ENCODE measurements around the gene POLA1.

Gene POLA1

DNA sequence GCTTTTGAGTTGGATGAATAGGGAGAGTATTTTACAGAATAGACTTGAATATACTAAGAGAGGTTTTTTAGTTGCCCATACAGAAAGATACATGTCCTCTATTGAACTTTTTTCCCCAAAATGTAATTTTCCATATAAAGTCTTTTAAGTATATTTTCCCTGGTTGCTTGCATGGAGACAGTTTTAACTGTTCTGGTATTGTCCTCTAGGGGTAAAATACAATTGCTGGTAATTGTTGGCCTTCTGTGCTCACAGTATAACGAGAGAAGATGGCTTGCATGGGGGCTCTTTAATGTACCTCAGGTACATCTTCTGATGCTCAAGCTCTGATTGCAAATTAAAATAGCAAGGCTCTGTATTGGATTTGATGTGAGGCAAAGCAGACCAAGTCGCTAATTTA, 186.0 kb downstream of the POLA1 start (continued):
- TF ChIP-seq, protein P1, sequence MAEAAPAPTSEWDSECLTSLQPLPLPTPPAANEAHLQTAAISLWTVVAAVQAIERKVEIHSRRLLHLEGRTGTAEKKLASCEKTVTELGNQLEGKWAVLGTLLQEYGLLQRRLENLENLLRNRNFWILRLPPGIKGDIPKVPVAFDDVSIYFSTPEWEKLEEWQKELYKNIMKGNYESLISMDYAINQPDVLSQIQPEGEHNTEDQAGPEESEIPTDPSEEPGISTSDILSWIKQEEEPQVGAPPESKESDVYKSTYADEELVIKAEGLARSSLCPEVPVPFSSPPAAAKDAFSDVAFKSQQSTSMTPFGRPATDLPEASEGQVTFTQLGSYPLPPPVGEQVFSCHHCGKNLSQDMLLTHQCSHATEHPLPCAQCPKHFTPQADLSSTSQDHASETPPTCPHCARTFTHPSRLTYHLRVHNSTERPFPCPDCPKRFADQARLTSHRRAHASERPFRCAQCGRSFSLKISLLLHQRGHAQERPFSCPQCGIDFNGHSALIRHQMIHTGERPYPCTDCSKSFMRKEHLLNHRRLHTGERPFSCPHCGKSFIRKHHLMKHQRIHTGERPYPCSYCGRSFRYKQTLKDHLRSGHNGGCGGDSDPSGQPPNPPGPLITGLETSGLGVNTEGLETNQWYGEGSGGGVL (tag by site-specific recombination; IDR thresholded peaks at IDR 0.05): no peak
- TF ChIP-seq, protein P2, sequence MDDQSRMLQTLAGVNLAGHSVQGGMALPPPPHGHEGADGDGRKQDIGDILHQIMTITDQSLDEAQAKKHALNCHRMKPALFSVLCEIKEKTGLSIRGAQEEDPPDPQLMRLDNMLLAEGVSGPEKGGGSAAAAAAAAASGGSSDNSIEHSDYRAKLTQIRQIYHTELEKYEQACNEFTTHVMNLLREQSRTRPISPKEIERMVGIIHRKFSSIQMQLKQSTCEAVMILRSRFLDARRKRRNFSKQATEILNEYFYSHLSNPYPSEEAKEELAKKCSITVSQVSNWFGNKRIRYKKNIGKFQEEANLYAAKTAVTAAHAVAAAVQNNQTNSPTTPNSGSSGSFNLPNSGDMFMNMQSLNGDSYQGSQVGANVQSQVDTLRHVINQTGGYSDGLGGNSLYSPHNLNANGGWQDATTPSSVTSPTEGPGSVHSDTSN (CRISPR knock-in tag; IDR thresholded peaks at IDR 0.05): no peak
- no peak for TF ChIP-seq ZNF184 (tag by site-specific recombination; IDR thresholded peaks at IDR 0.05)

DNA sequence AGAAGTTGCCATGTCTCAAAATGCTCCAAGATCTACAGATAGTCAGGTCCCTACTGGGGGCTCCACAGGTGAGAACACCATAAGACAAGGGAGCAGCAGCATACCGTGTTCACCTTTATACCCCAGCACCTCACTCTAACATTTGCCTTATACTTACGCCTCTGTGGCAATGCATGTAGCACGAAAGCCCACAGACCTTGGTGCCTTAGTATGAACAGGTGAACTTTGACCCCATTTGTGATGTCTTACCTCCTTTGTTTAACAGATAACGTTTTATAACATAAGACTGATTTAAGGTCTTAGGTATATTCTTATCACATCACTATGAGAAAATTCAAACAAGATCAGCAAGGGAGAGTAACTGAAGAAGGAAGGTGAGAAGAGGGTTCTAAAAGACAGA, 193.2 kb downstream of the POLA1 start:
- ChIA-PET POLR2A (no interaction called here), CTCF (interaction anchor here (1.4 kb wide), 1 partner anchor 11 kb away, joined by 3 read pairs; no protein-coding TSS in a partner anchor)
- Histone ChIP-seq H3K27ac (ENCODE audit: extremely low read depth, low read depth, low read length) (no peak overlapping the region), H3K4me1 (ENCODE audit: control insufficient read depth, insufficient read depth, low read length) (no peaks in the 10 kb centered on the region), H3K9me3 (ENCODE audit: control insufficient read depth, insufficient read depth, low read depth, low read length) (no peaks in the 10 kb centered on the region), H3K36me3 (ENCODE audit: control insufficient read depth in 2 of 2, insufficient read depth in 1 of 2, low read length in 2 of 2) (peaks cover 0 to 29% of the 10 kb centered on the region in 2 experiments), H3K4me3 (ENCODE audit: low read depth, low read length) (no peak overlapping the region)
- TF ChIP-seq, protein P3, sequence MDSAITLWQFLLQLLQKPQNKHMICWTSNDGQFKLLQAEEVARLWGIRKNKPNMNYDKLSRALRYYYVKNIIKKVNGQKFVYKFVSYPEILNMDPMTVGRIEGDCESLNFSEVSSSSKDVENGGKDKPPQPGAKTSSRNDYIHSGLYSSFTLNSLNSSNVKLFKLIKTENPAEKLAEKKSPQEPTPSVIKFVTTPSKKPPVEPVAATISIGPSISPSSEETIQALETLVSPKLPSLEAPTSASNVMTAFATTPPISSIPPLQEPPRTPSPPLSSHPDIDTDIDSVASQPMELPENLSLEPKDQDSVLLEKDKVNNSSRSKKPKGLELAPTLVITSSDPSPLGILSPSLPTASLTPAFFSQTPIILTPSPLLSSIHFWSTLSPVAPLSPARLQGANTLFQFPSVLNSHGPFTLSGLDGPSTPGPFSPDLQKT (IDR thresholded peaks at IDR 0.05; ENCODE audit: borderline replicate concordance, low read depth, low read length): no peak
- no peak for TF ChIP-seq KLF9 (tag by site-specific recombination; IDR thresholded peaks at IDR 0.05; ENCODE audit: low read depth)
- no peak for TF ChIP-seq ZNF324 (tag by site-specific recombination; IDR thresholded peaks at IDR 0.05)
- TF ChIP-seq, protein P4, sequence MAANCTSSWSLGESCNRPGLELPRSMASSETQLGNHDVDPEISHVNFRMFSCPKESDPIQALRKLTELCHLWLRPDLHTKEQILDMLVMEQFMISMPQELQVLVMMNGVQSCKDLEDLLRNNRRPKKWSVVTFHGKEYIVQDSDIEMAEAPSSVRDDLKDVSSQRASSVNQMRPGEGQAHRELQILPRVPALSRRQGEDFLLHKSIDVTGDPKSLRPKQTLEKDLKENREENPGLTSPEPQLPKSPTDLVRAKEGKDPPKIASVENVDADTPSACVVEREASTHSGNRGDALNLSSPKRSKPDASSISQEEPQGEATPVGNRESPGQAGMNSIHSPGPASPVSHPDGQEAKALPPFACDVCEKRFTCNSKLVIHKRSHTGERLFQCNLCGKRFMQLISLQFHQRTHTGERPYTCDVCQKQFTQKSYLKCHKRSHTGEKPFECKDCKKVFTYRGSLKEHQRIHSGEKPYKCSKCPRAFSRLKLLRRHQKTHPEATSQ (tag by site-specific recombination; IDR thresholded peaks at IDR 0.05): no peak

DNA sequence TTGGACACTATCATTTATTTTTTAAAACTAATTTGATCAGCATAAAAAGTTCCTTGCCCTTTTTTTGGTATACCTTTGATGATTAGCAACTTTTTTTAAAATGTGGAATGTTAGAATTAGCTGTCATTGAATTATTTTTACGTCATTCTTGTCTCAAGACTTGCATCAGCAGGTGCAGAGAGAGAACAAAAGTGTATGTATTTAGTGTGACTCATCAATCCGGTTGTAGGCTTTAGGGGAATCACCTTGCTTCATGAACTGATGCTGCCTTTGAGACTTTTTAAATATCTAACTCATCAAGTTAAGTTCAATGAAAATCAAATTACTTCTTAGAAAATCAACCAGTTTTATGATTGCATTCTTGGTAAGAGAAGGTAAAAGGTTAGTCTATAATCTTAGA, 197.0 kb downstream of the POLA1 start:
- CTCF ChIA-PET: no interaction called here
- H3K36me3 ChIP-seq (ENCODE audit: control insufficient read depth in 2 of 2, insufficient read depth in 1 of 2, low read length in 2 of 2): peaks cover 4 to 38% of the 10 kb centered on the region in 2 experiments
- TF ChIP-seq ZNF514 (tag by site-specific recombination; IDR thresholded peaks at IDR 0.05) (no peak), ZFP37 (tag by site-specific recombination; IDR thresholded peaks at IDR 0.05) (no peak), WT1 (tag by site-specific recombination; IDR thresholded peaks at IDR 0.05) (no peak)
- H3K4me1 ChIP-seq (ENCODE audit: control insufficient read depth, insufficient read depth, low read length): no peaks in the 10 kb centered on the region
- H3K4me3 ChIP-seq (ENCODE audit: low read depth, low read length): no peak overlapping the region
- H3K9me3 ChIP-seq (ENCODE audit: control insufficient read depth, insufficient read depth, low read depth, low read length): no peaks in the 10 kb centered on the region; the same call in 1 of the 2 replicates
- no peak overlapping the region for H3K27ac ChIP-seq (ENCODE audit: extremely low read depth, low read depth, low read length)
- POLR2A ChIA-PET: no interaction called here

DNA sequence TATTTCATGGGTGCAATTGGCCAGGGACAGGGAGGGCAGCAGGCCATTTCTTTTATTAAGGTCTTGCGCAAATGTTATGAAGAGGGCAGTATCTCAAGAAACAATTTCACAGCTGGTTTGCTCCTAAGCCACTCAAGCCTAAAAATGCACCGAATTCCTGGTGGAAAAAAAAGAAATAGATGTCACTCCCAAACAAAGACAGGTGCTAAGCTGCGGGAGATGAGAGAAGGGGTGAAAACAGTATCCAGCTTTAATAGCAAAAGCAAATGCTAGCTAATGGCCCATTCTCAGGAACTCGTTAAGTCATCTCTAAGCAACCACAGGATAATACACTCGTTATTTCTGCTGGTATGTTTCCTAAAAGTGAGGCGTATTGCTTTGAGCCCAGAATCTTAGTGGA, 205.7 kb downstream of the POLA1 start:
- H3K27ac ChIP-seq (ENCODE audit: extremely low read depth, low read depth, low read length): no peak overlapping the region
- CTCF ChIA-PET: interaction anchor here (0.7 kb wide), 1 partner anchor 122 kb away, joined by 4 read pairs; no protein-coding TSS in a partner anchor
- TF ChIP-seq KLF10 (tag by site-specific recombination; IDR thresholded peaks at IDR 0.05) (no peak), RBAK (tag by site-specific recombination; IDR thresholded peaks at IDR 0.05) (no peak), YY1 (tag by site-specific recombination; IDR thresholded peaks at IDR 0.05) (no peak), ZNF548 (tag by site-specific recombination; IDR thresholded peaks at IDR 0.05) (no peak), ZNF677 (tag by site-specific recombination; IDR thresholded peaks at IDR 0.05) (no peak), ZNF777 (tag by site-specific recombination; IDR thresholded peaks at IDR 0.05; ENCODE audit: borderline replicate concordance) (no peak), ZNF174 (tag by site-specific recombination; IDR thresholded peaks at IDR 0.05) (no peak), BCL11B (tag by site-specific recombination; IDR thresholded peaks at IDR 0.05; ENCODE audit: low read depth) (no peak)
- H3K36me3 ChIP-seq (ENCODE audit: control insufficient read depth in 2 of 2, insufficient read depth in 1 of 2, low read length in 2 of 2): peaks cover 4 to 22% of the 10 kb centered on the region in 2 experiments
- no peaks in the 10 kb centered on the region for H3K9me3 ChIP-seq (ENCODE audit: control insufficient read depth, insufficient read depth, low read depth, low read length)
- no peaks in the 10 kb centered on the region for H3K4me1 ChIP-seq (ENCODE audit: control insufficient read depth, insufficient read depth, low read length)
- no peak overlapping the region for H3K4me3 ChIP-seq (ENCODE audit: low read depth, low read length)
- POLR2A ChIA-PET: no interaction called here
